ENCODE measurements around the gene TLE3. TPM values are rescaled to one million over a fixed set of nuclear protein-coding genes. Genes with fewer than 3 reads are reported as not detected.
"Not testable (repeated sequence)": the region's sequence is repeated elsewhere in the genome, so short reads cannot be mapped to it uniquely, and the experiment has no call there.

Gene TLE3
- total and polyA plus RNA-seq, 2 of the 4 experiments (the other 2 are of a cell fraction) = 6.5 to 16.3 TPM

DNA sequence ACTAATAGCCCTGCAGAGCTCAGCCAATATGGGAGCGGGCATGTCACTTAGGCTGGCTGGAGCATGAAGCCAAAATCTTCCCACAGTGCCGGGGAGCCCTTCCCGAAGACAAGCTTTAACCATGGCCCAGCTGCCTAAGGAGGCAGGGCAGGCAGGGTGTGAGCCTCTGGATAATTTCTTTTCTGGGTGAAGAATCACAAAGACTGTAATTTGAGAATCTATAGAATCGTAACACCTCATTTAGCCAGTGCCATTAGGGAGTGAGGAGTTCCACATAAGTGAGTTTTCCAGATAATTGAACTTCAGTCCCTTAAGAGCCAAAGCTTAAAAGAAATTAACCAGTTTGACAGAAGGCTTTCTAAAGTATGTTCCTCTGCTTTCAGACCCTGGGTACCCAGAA lies 40.2 kb upstream of the TLE3 start:
- ChIA-PET CTCF (no interaction called here), POLR2A (ENCODE audit: unreplicated experiment) (no interaction called here)
- H4K5ac ChIP-seq (ENCODE audit: low read depth, low read length) = no peak overlapping the region
- dilution Hi-C loops (cut with HindIII; ENCODE audit: low sequenced_read_pairs, unreplicated experiment) = no loop called here
- no peak overlapping the region for H2BK20ac ChIP-seq (ENCODE audit: low read depth, low read length)
- no peak overlapping the region for H3K4me3 ChIP-seq (ENCODE audit: insufficient read depth, low read depth, low read length)
- H3K23ac ChIP-seq (ENCODE audit: low read depth, low read length) = no peak overlapping the region
- H3K9me3 ChIP-seq (ENCODE audit: control insufficient read depth, insufficient read depth, low read length) = no peaks in the 10 kb centered on the region
- TF ChIP-seq RCOR1 (IDR thresholded peaks at IDR 0.05; ENCODE audit: insufficient replicate concordance, low read length) = no peak
- TF ChIP-seq MXI1 (IDR thresholded peaks at IDR 0.05; ENCODE audit: borderline replicate concordance, low read depth, low read length) = no peak
- TF ChIP-seq POLR2A (IDR thresholded peaks at IDR 0.05; ENCODE audit: low read depth, low read length) = no peak
- TF ChIP-seq, protein P1, sequence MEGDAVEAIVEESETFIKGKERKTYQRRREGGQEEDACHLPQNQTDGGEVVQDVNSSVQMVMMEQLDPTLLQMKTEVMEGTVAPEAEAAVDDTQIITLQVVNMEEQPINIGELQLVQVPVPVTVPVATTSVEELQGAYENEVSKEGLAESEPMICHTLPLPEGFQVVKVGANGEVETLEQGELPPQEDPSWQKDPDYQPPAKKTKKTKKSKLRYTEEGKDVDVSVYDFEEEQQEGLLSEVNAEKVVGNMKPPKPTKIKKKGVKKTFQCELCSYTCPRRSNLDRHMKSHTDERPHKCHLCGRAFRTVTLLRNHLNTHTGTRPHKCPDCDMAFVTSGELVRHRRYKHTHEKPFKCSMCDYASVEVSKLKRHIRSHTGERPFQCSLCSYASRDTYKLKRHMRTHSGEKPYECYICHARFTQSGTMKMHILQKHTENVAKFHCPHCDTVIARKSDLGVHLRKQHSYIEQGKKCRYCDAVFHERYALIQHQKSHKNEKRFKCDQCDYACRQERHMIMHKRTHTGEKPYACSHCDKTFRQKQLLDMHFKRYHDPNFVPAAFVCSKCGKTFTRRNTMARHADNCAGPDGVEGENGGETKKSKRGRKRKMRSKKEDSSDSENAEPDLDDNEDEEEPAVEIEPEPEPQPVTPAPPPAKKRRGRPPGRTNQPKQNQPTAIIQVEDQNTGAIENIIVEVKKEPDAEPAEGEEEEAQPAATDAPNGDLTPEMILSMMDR (conservative IDR thresholded peaks at IDR 0.05; ENCODE audit: low read depth, low read length) = no peak
- no peak for TF ChIP-seq FOS (IDR thresholded peaks at IDR 0.05; ENCODE audit: low read depth, low read length)
- no peak for TF ChIP-seq BHLHE40 (IDR thresholded peaks at IDR 0.05; ENCODE audit: low read depth, low read length)
- no peak for TF ChIP-seq CHD1 (IDR thresholded peaks at IDR 0.05; ENCODE audit: low read depth, low read length)
- no peak for TF ChIP-seq MAFK (IDR thresholded peaks at IDR 0.05; ENCODE audit: low read depth, low read length)
- ATAC-seq (ENCODE audit: low read depth) (no peak), DNase-seq (no peak)
- no peak overlapping the region for H4K8ac ChIP-seq (ENCODE audit: low read depth in 2 of 2, low read length in 2 of 2)
- no peak overlapping the region for H2AK9ac ChIP-seq (replicated peaks; ENCODE audit: low read depth, low read length, poor library complexity)
- no peak overlapping the region for H2AK5ac ChIP-seq (ENCODE audit: low read depth, low read length)
- no peak overlapping the region for H3K56ac ChIP-seq (ENCODE audit: extremely low read depth, insufficient read depth, low read length)
- H3K14ac ChIP-seq (replicated peaks; ENCODE audit: low read depth, low read length) = no peak overlapping the region
- no peak overlapping the region for H2BK5ac ChIP-seq (ENCODE audit: low read depth, low read length, poor library complexity, severe bottlenecking)
- H3K4me2 ChIP-seq (ENCODE audit: low read depth, low read length) = no peak overlapping the region
- H3K79me1 ChIP-seq (ENCODE audit: low read depth in 1 of 2, low read length in 2 of 2) = no peaks in the 10 kb centered on the region
- no peaks in the 10 kb centered on the region for H3K36me3 ChIP-seq (ENCODE audit: control insufficient read depth, insufficient read depth, low read length)
- H2AFZ ChIP-seq (replicated peaks; ENCODE audit: low read length, poor library complexity) = no peak overlapping the region
- H3K4me1 ChIP-seq (ENCODE audit: control insufficient read depth, insufficient read depth, low read length) = peaks cover 8% of the 10 kb centered on the region; the same call in 1 of the 2 replicates
- WGBS, 2 experiments (ENCODE audit: extremely low coverage in 2 of 2, insufficient read length in 1 of 2) = 100% methylated on average over 1 of the region's 4 CpGs; no CpG with 5 or more reads in 1 of the 2 experiments
- no TSS peak for BruUV-seq (replicated peaks)
- H3K9ac ChIP-seq (ENCODE audit: low read depth, low read length) = no peak overlapping the region
- no peak overlapping the region for H3K4ac ChIP-seq (ENCODE audit: low read depth, low read length)
- in situ Hi-C loops (cut with MboI; ENCODE audit: low sequenced_read_pairs) = no loop called here
- H4K20me1 ChIP-seq (ENCODE audit: insufficient read depth, low read length) = no peaks in the 10 kb centered on the region
- H3K9me1 ChIP-seq (ENCODE audit: insufficient read depth, low read length) = no peaks in the 10 kb centered on the region
- H3K27me3 ChIP-seq (ENCODE audit: control insufficient read depth, insufficient read depth, low read length) = peaks cover 57% of the 10 kb centered on the region
- no peak overlapping the region for H2BK120ac ChIP-seq (ENCODE audit: low read depth, low read length)
- no peak overlapping the region for H2BK15ac ChIP-seq (ENCODE audit: low read depth, low read length)
- no peak overlapping the region for H3K27ac ChIP-seq (ENCODE audit: insufficient read depth, low read length)
- no peak overlapping the region for H3K18ac ChIP-seq (ENCODE audit: low read depth, low read length)
- intact Hi-C loops (cut with micrococcal nuclease) = no loop called here
- no peak overlapping the region for H4K91ac ChIP-seq (ENCODE audit: insufficient read depth, low read depth, low read length)

- H2BK20ac ChIP-seq (ENCODE audit: low read depth, low read length); H3K18ac ChIP-seq (ENCODE audit: low read depth, low read length); BruUV-seq (replicated peaks); CTCF ChIA-PET; H2BK120ac ChIP-seq (ENCODE audit: low read depth, low read length); H3K23ac ChIP-seq (ENCODE audit: low read depth, low read length); H4K20me1 ChIP-seq (ENCODE audit: insufficient read depth, low read length); H2AK9ac ChIP-seq (replicated peaks; ENCODE audit: low read depth, low read length, poor library complexity); H3K9ac ChIP-seq (ENCODE audit: low read depth, low read length); H3K4me1 ChIP-seq (ENCODE audit: control insufficient read depth, insufficient read depth, low read length); H4K91ac ChIP-seq (ENCODE audit: insufficient read depth, low read depth, low read length); POLR2A ChIA-PET (ENCODE audit: unreplicated experiment); H3K4ac ChIP-seq (ENCODE audit: low read depth, low read length); H2BK15ac ChIP-seq (ENCODE audit: low read depth, low read length); H2AFZ ChIP-seq (replicated peaks; ENCODE audit: low read length, poor library complexity); H3K9me3 ChIP-seq (ENCODE audit: control insufficient read depth, insufficient read depth, low read length); H2AK5ac ChIP-seq (ENCODE audit: low read depth, low read length); ATAC-seq (ENCODE audit: low read depth); H3K56ac ChIP-seq (ENCODE audit: extremely low read depth, insufficient read depth, low read length); H4K8ac ChIP-seq (ENCODE audit: low read depth in 2 of 2, low read length in 2 of 2); H3K9me1 ChIP-seq (ENCODE audit: insufficient read depth, low read length); H3K4me3 ChIP-seq (ENCODE audit: insufficient read depth, low read depth, low read length); dilution Hi-C loops (cut with HindIII; ENCODE audit: low sequenced_read_pairs, unreplicated experiment); H3K4me2 ChIP-seq (ENCODE audit: low read depth, low read length); intact Hi-C loops (cut with micrococcal nuclease); H4K5ac ChIP-seq (ENCODE audit: low read depth, low read length); in situ Hi-C loops (cut with MboI; ENCODE audit: low sequenced_read_pairs); H3K36me3 ChIP-seq (ENCODE audit: control insufficient read depth, insufficient read depth, low read length); H3K79me1 ChIP-seq (ENCODE audit: low read depth in 1 of 2, low read length in 2 of 2); H2BK5ac ChIP-seq (ENCODE audit: low read depth, low read length, poor library complexity, severe bottlenecking); H3K27ac ChIP-seq (ENCODE audit: insufficient read depth, low read length); DNase-seq; H3K14ac ChIP-seq (replicated peaks; ENCODE audit: low read depth, low read length): not testable (repeated sequence)
- no CpG with 5 or more reads among the region's 1 CpG for WGBS, 2 experiments (ENCODE audit: extremely low coverage in 2 of 2, insufficient read length in 1 of 2)
- peaks cover 63% of the 10 kb centered on the region for H3K27me3 ChIP-seq (ENCODE audit: control insufficient read depth, insufficient read depth, low read length)
Observed at GRCh38 chr15:70137021-70137420, 39.3 kb upstream of the TLE3 start.
